Measurements from ENCODE around the gene PBX3.

DNA sequence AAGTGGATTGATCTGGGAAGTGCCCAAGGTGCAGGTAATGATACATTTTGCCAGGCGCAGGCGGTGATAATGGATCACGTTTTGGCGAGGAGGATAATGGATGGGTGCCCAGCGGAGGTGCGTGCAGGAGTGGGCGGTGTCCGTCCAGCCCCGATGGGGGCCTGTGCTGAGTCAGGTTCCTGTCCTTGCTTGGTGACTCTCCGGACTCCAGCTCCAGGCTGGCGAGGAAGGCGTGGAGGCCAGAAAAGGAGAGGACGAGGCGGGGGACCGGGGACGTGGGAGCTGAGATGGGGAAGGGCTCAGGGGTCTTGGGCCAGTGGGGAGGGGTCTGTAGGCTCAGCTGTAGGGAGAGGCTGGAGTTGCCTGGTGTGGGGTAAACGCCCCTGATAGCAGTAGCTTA lies 268.3 kb downstream of the PBX3 start:
- TF ChIP-seq POLR2A (IDR thresholded peaks at IDR 0.05): no peak
- TF ChIP-seq, protein P1, sequence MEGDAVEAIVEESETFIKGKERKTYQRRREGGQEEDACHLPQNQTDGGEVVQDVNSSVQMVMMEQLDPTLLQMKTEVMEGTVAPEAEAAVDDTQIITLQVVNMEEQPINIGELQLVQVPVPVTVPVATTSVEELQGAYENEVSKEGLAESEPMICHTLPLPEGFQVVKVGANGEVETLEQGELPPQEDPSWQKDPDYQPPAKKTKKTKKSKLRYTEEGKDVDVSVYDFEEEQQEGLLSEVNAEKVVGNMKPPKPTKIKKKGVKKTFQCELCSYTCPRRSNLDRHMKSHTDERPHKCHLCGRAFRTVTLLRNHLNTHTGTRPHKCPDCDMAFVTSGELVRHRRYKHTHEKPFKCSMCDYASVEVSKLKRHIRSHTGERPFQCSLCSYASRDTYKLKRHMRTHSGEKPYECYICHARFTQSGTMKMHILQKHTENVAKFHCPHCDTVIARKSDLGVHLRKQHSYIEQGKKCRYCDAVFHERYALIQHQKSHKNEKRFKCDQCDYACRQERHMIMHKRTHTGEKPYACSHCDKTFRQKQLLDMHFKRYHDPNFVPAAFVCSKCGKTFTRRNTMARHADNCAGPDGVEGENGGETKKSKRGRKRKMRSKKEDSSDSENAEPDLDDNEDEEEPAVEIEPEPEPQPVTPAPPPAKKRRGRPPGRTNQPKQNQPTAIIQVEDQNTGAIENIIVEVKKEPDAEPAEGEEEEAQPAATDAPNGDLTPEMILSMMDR (IDR thresholded peaks at IDR 0.05): no peak
